GM23338 (cell line): ENCODE data around the gene SLC43A2. TPM values are rescaled to one million over a fixed set of nuclear protein-coding genes. Genes with fewer than 3 reads are reported as not detected.

Experiments used
- ATAC-seq: fragments of 200-7000 bp; cut with Tn5 transposase; 3 replicates; pipeline ENCODE4 v1.9.1; 2020
- DNase-seq: peaks from one replicate; pipeline ENCODE4 v3.0.0-alpha.2; 2015; ENCODE audit warnings: low spot score
- H2AFZ ChIP-seq: fragments of 200-600 bp; sonication (generic); 2 replicates; pipeline ENCODE4 v1.8.0; 2016; ENCODE audit warnings: antibody characterized with exemption, mild to moderate bottlenecking, moderate library complexity
- H3F3A ChIP-seq: fragments of 200-600 bp; sonication (generic); replicated peaks from 2 replicates; pipeline ENCODE4 v1.8.0; 2017; ENCODE audit warnings: antibody characterized with exemption, mixed run types, low read depth
- H3K27ac ChIP-seq: fragments of 200-600 bp; sonication (generic); 2 replicates; pipeline ENCODE4 v1.6.1; 2016; ENCODE audit warnings: low read depth
- H3K27me3 ChIP-seq: fragments of 200-600 bp; sonication (generic); 2 replicates; pipeline ENCODE4 v1.8.0; 2016; ENCODE audit warnings: mild to moderate bottlenecking, mixed run types, moderate library complexity; ENCODE audit not compliant: insufficient read depth
- H3K36me3 ChIP-seq: fragments of 200-600 bp; sonication (generic); 2 replicates; pipeline ENCODE4 v1.8.0; 2016; ENCODE audit warnings: mild to moderate bottlenecking; ENCODE audit not compliant: insufficient read depth
- H3K4me1 ChIP-seq: fragments of 200-600 bp; sonication (generic); 2 replicates; pipeline ENCODE4 v1.8.0; 2016; ENCODE audit warnings: mild to moderate bottlenecking, moderate library complexity; ENCODE audit not compliant: insufficient read depth
- H3K4me2 ChIP-seq: fragments of 200-600 bp; sonication (generic); 2 replicates; pipeline ENCODE4 v1.7.1; 2017; ENCODE audit warnings: mixed run types
- H3K4me3 ChIP-seq: fragments of 200-600 bp; sonication (generic); 2 replicates; pipeline ENCODE4 v1.6.1; 2016; ENCODE audit warnings: mixed run types
- H3K79me2 ChIP-seq: fragments of 200-600 bp; sonication (generic); replicated peaks from 2 replicates; pipeline ENCODE4 v1.8.0; 2017; ENCODE audit warnings: mild to moderate bottlenecking; ENCODE audit not compliant: insufficient read depth
- H3K9me2 ChIP-seq: fragments of 200-600 bp; sonication (generic); 2 replicates; pipeline ENCODE4 v1.8.0; 2017; ENCODE audit not compliant: insufficient read depth
- H4K20me1 ChIP-seq: fragments of 200-600 bp; sonication (generic); replicated peaks from 2 replicates; pipeline ENCODE4 v1.8.0; 2017; ENCODE audit warnings: mild to moderate bottlenecking; ENCODE audit not compliant: insufficient read depth
- H3K27ac Mint-ChIP-seq: 2 replicates; pipeline ENCODE4 v1.8.0; 2020; ENCODE audit warnings: inconsistent platforms, mild to moderate bottlenecking, moderate library complexity, mixed read lengths
- H3K27me3 Mint-ChIP-seq: 3 replicates; pipeline ENCODE4 v1.8.0; 2022; ENCODE audit warnings: low read depth, mild to moderate bottlenecking, moderate library complexity, mixed read lengths, inconsistent platforms; ENCODE audit not compliant: insufficient read depth, poor library complexity
- H3K36me3 Mint-ChIP-seq: 3 replicates; pipeline ENCODE4 v1.8.0; 2021; ENCODE audit warnings: low read depth, mild to moderate bottlenecking, inconsistent platforms, moderate library complexity, mixed read lengths
- H3K4me1 Mint-ChIP-seq: 3 replicates; pipeline ENCODE4 v1.8.0; 2020; ENCODE audit warnings: mild to moderate bottlenecking, inconsistent platforms, mixed read lengths
- H3K4me3 Mint-ChIP-seq: 3 replicates; pipeline ENCODE4 v1.8.0; 2021; ENCODE audit warnings: moderate library complexity, mild to moderate bottlenecking, inconsistent platforms, mixed read lengths
- H3K9me3 Mint-ChIP-seq: 3 replicates; pipeline ENCODE4 v1.8.0; 2020; ENCODE audit warnings: moderate library complexity, mild to moderate bottlenecking, inconsistent platforms, mixed read lengths
- CREB1 ChIP-seq: fragments of 250-450 bp; sonication (Bioruptor Pico); IDR thresholded peaks from 2 replicates; pipeline ENCODE4 v1.5.0; 2020; ENCODE audit warnings: low read depth, mild to moderate bottlenecking, moderate library complexity
- NANOG ChIP-seq: IDR thresholded peaks from 2 replicates; pipeline ENCODE4 v1.6.1; 2016; ENCODE audit warnings: antibody characterized with exemption, borderline replicate concordance
- STAT1 ChIP-seq: IDR thresholded peaks from one replicate; pipeline ENCODE4 v1.6.1; 2016; ENCODE audit warnings: antibody characterized with exemption; ENCODE audit not compliant: unreplicated experiment
- ZNF114 ChIP-seq: fragments of 250-450 bp; sonication (Bioruptor Pico); IDR thresholded peaks from 2 replicates; pipeline ENCODE4 v1.5.0; 2020; ENCODE audit warnings: mild to moderate bottlenecking, moderate library complexity
- ZNF331 ChIP-seq: fragments of 250-450 bp; sonication (Bioruptor Pico); IDR thresholded peaks from 2 replicates; pipeline ENCODE4 v1.5.0; 2020; ENCODE audit warnings: low read depth, mild to moderate bottlenecking, moderate library complexity
- polyA plus RNA-seq: library from polyadenylated mRNA; unstranded; fragments of >200 nt; fragmentation: Nextera tagmentation; extraction: Ambion mirVana; gene quantifications from 2 replicates; pipeline ENCODE4 v1.2.1, GENCODE V29; 2016
- total RNA-seq: library from RNA; depleted of rRNA; stranded (reverse); fragments of >200 nt; shearing (Covaris generic); gene quantifications from 2 replicates; pipeline ENCODE4 v1.2.3, GENCODE V29; 2014
- TF ChIP-seq, protein P1 (sequence below): fragments of 250-450 bp; sonication (Bioruptor Pico); IDR thresholded peaks from 2 replicates; pipeline ENCODE4 v1.5.0; 2020; ENCODE audit warnings: mild to moderate bottlenecking, moderate library complexity
- TF ChIP-seq, protein P2 (sequence below): IDR thresholded peaks from 2 replicates; pipeline ENCODE4 v1.6.1; 2016; ENCODE audit warnings: antibody characterized with exemption

Gene SLC43A2
- total and polyA plus RNA-seq, 2 experiments from 2014 or later, result 2.2 to 9.8 TPM

DNA sequence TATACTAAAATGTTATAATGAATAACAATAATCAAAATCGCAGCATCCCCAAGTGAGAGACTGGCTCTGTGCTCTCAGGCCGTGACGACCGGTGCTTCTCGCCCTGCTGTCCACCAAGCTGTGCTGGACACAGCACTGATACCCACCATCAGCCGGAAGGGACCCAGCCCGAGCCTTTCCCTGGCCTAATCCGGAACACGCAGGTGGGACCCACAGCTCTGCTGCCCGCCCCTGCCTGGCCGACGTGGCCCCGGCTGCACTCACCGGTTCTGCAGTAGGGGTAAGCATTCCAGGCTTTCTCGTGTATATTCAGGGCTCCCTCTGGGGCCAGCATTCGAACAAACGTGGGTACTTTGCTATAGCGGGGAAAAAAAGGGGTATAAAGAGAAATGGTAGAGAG, 80.6 kb downstream of the SLC43A2 start (continued):
- TF ChIP-seq, protein P1, sequence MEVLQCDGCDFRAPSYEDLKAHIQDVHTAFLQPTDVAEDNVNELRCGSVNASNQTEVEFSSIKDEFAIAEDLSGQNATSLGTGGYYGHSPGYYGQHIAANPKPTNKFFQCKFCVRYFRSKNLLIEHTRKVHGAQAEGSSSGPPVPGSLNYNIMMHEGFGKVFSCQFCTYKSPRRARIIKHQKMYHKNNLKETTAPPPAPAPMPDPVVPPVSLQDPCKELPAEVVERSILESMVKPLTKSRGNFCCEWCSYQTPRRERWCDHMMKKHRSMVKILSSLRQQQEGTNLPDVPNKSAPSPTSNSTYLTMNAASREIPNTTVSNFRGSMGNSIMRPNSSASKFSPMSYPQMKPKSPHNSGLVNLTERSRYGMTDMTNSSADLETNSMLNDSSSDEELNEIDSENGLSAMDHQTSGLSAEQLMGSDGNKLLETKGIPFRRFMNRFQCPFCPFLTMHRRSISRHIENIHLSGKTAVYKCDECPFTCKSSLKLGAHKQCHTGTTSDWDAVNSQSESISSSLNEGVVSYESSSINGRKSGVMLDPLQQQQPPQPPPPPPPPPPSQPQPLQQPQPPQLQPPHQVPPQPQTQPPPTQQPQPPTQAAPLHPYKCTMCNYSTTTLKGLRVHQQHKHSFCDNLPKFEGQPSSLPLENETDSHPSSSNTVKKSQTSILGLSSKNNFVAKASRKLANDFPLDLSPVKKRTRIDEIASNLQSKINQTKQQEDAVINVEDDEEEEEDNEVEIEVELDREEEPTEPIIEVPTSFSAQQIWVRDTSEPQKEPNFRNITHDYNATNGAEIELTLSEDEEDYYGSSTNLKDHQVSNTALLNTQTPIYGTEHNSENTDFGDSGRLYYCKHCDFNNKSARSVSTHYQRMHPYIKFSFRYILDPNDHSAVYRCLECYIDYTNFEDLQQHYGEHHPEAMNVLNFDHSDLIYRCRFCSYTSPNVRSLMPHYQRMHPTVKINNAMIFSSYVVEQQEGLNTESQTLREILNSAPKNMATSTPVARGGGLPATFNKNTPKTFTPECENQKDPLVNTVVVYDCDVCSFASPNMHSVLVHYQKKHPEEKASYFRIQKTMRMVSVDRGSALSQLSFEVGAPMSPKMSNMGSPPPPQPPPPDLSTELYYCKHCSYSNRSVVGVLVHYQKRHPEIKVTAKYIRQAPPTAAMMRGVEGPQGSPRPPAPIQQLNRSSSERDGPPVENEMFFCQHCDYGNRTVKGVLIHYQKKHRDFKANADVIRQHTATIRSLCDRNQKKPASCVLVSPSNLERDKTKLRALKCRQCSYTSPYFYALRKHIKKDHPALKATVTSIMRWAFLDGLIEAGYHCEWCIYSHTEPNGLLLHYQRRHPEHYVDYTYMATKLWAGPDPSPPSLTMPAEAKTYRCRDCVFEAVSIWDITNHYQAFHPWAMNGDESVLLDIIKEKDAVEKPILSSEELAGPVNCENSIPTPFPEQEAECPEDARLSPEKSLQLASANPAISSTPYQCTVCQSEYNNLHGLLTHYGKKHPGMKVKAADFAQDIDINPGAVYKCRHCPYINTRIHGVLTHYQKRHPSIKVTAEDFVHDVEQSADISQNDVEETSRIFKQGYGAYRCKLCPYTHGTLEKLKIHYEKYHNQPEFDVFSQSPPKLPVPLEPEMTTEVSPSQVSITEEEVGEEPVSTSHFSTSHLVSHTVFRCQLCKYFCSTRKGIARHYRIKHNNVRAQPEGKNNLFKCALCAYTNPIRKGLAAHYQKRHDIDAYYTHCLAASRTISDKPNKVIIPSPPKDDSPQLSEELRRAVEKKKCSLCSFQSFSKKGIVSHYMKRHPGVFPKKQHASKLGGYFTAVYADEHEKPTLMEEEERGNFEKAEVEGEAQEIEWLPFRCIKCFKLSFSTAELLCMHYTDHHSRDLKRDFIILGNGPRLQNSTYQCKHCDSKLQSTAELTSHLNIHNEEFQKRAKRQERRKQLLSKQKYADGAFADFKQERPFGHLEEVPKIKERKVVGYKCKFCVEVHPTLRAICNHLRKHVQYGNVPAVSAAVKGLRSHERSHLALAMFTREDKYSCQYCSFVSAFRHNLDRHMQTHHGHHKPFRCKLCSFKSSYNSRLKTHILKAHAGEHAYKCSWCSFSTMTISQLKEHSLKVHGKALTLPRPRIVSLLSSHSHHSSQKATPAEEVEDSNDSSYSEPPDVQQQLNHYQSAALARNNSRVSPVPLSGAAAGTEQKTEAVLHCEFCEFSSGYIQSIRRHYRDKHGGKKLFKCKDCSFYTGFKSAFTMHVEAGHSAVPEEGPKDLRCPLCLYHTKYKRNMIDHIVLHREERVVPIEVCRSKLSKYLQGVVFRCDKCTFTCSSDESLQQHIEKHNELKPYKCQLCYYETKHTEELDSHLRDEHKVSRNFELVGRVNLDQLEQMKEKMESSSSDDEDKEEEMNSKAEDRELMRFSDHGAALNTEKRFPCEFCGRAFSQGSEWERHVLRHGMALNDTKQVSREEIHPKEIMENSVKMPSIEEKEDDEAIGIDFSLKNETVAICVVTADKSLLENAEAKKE (CRISPR knock-in tag), result no peak
- TF ChIP-seq CREB1 (CRISPR knock-in tag) (no peak), ZNF331 (CRISPR knock-in tag) (no peak), NANOG (no peak), STAT1 (no peak)
- TF ChIP-seq, protein P2, sequence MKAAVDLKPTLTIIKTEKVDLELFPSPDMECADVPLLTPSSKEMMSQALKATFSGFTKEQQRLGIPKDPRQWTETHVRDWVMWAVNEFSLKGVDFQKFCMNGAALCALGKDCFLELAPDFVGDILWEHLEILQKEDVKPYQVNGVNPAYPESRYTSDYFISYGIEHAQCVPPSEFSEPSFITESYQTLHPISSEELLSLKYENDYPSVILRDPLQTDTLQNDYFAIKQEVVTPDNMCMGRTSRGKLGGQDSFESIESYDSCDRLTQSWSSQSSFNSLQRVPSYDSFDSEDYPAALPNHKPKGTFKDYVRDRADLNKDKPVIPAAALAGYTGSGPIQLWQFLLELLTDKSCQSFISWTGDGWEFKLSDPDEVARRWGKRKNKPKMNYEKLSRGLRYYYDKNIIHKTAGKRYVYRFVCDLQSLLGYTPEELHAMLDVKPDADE, result no peak

DNA sequence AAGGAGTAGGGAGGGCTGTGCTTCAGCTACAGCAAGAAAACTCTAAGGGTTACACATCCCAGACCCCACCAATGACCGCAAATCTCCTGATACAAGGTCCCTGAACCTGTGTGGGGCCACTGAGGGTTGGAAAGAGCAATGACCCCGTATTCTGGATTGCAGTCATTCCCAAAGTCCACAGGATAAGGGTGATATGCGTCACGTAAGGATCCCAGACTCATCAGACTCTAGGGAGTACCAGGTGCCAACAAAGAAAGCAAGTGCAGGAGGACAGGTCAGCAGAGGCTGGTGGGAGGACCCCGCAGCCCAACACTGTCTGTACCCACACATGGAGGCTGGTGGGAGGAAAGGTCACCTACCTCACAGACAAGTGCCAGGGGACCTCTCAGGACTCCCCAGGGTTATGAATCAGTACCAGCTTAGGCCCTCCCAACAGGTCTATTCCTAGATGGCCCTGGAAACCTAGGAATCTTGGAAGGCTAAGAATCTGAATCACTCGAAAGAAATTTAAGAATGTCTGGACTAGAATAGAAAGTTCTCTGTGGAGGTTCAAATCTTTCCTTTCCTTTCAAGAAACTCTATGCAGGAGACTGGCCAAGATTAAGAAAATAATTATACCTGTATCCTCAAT, 82.2 kb downstream of the SLC43A2 start:
- no peak overlapping the region for H3K4me3 Mint-ChIP-seq
- Histone ChIP-seq H3F3A (no peaks in the 10 kb centered on the region), H3K4me1 (no peaks in the 10 kb centered on the region), H3K27me3 (no peaks in the 10 kb centered on the region), H2AFZ (no peak overlapping the region), H3K79me2 (no peaks in the 10 kb centered on the region), H4K20me1 (peaks cover 5% of the 10 kb centered on the region; the same call in 1 of the 2 replicates), H3K4me2 (no peak overlapping the region), H3K36me3 (peaks cover 12% of the 10 kb centered on the region; the same call in 1 of the 2 replicates), H3K4me3 (no peak overlapping the region), H3K27ac (no peak overlapping the region), H3K9me2 (no peaks in the 10 kb centered on the region)
- peaks cover 6% of the 10 kb centered on the region; the same call in 2 of the 3 replicates for H3K4me1 Mint-ChIP-seq
- H3K27me3 Mint-ChIP-seq, result peaks cover 3% of the 10 kb centered on the region
- ATAC-seq, result no peak
- H3K36me3 Mint-ChIP-seq, result peaks cover 50% of the 10 kb centered on the region
- DNase-seq, result no peak
- no peak overlapping the region for H3K27ac Mint-ChIP-seq
- no peaks in the 10 kb centered on the region for H3K9me3 Mint-ChIP-seq
- TF ChIP-seq ZNF331 (CRISPR knock-in tag) (no peak), ZNF114 (CRISPR knock-in tag) (no peak)
- TF ChIP-seq, protein P1 (CRISPR knock-in tag), result no peak
